H1 (cell line): ENCODE data around the gene ECEL1. TPM values are rescaled to one million over a fixed set of nuclear protein-coding genes. Genes with fewer than 3 reads are reported as not detected.

Experiments used
- CTCF ChIA-PET: fragments of 300-600 bp; sonication (Branson Sonifier 250); formaldehyde crosslinking; loops from one replicate; lab custom pipeline; 2021; ENCODE audit not compliant: partially characterized antibody; lab: Charles Lee
- POLR2A ChIA-PET: fragments of 300-600 bp; sonication (Branson Sonifier 250); formaldehyde crosslinking; loops from one replicate; lab custom pipeline; 2021; ENCODE audit warnings: inconsistent platforms; ENCODE audit not compliant: partially characterized antibody; lab: Charles Lee
- DNase-seq, 2 experiments: peaks; one replicate each; pipeline versions ENCODE4 v3.0.0 to v3.0.0-alpha.2; 2010 to 2022; ENCODE audit warnings: low spot score in 2 of 2, low read depth in 1 of 2, mixed read lengths in 1 of 2
- FAIRE-seq: peaks from 2 replicates; lab custom pipeline; 2011; peaks lifted over from hg19 to GRCh38; lab: Jason Lieb, UNC
- H2AFZ ChIP-seq: 2 replicates; pipeline ENCODE4 v1.8.1; 2012; ENCODE audit warnings: low read length, inconsistent platforms
- H2AK5ac ChIP-seq: 2 replicates; pipeline ENCODE4 v1.6.1; 2013; ENCODE audit warnings: low read depth, low read length
- H2BK120ac ChIP-seq: replicated peaks from 2 replicates; pipeline ENCODE3; 2013; ENCODE audit warnings: low read depth, low read length, inconsistent platforms
- H2BK12ac ChIP-seq: 2 replicates; pipeline ENCODE4 v1.6.1; 2013; ENCODE audit warnings: low read depth, low read length
- H2BK15ac ChIP-seq: 2 replicates; pipeline ENCODE4 v1.6.1; 2013; ENCODE audit warnings: low read length
- H2BK20ac ChIP-seq: 2 replicates; pipeline ENCODE4 v1.6.1; 2013; ENCODE audit warnings: low read length
- H2BK5ac ChIP-seq: 2 replicates; pipeline ENCODE4 v1.6.1; 2013; ENCODE audit warnings: low read depth, low read length
- H3K14ac ChIP-seq: 2 replicates; pipeline ENCODE4 v1.6.1; 2013; ENCODE audit warnings: inconsistent platforms; ENCODE audit not compliant: insufficient read length
- H3K18ac ChIP-seq: 2 replicates; pipeline ENCODE4 v1.6.1; 2013; ENCODE audit warnings: low read length; ENCODE audit errors: extremely low read depth
- H3K23ac ChIP-seq: 2 replicates; pipeline ENCODE4 v1.6.1; 2013; ENCODE audit warnings: inconsistent platforms; ENCODE audit not compliant: insufficient read length
- H3K23me2 ChIP-seq: 2 replicates; pipeline ENCODE4 v1.6.1; 2013; ENCODE audit warnings: low read depth, low read length
- H3K27ac ChIP-seq: 2 replicates; pipeline ENCODE4 v1.6.1; 2011; ENCODE audit warnings: low read depth, low read length, inconsistent platforms
- H3K27me3 ChIP-seq, 4 experiments: replicated peaks in 1 of 4; 1 replicate in 1 of 4; 2 replicates in 3 of 4; pipeline versions ENCODE4 v1.6.1 to v1.8.1; 2011 to 2013; ENCODE audit warnings: low read length in 3 of 4, mild to moderate bottlenecking in 3 of 4, inconsistent platforms in 2 of 4, mixed read lengths in 2 of 4, moderate library complexity in 1 of 4; ENCODE audit not compliant: control insufficient read depth in 3 of 4, insufficient read depth in 3 of 4; ENCODE audit errors: extremely low read depth in 1 of 4
- H3K36me3 ChIP-seq, 4 experiments: 2 replicates each; pipeline versions ENCODE4 v1.6.1 to v1.8.1; 2011 to 2013; ENCODE audit warnings: mild to moderate bottlenecking in 4 of 4, low read length in 3 of 4, moderate library complexity in 2 of 4, control low read depth in 1 of 4, inconsistent platforms in 1 of 4; ENCODE audit not compliant: insufficient read depth in 4 of 4, control insufficient read depth in 2 of 4
- H3K4ac ChIP-seq: replicated peaks from 2 replicates; pipeline ENCODE3; 2013; ENCODE audit warnings: low read length, low read depth, mixed read lengths, inconsistent platforms; ENCODE audit not compliant: insufficient read length
- H3K4me1 ChIP-seq, 4 experiments: replicated peaks in 1 of 4; 1 replicate in 1 of 4; 2 replicates in 3 of 4; pipeline versions ENCODE4 v1.6.1 to v1.8.1; 2011 to 2013; ENCODE audit warnings: low read length in 3 of 4, inconsistent platforms in 2 of 4, mixed read lengths in 1 of 4; ENCODE audit not compliant: insufficient read depth in 4 of 4, control insufficient read depth in 3 of 4
- H3K4me2 ChIP-seq, 2 experiments: 2 replicates each; pipeline versions ENCODE4 v1.6.1 to v1.8.1; 2011 to 2013; ENCODE audit warnings: low read depth in 2 of 2, low read length in 2 of 2, control low read depth in 1 of 2, inconsistent platforms in 1 of 2, mild to moderate bottlenecking in 1 of 2; ENCODE audit not compliant: insufficient read depth in 1 of 2
- H3K4me3 ChIP-seq, 4 experiments: fragments of 200-600, 300-600 bp in 1 of 4; sonication (generic), shearing (Covaris generic), sonication (Bioruptor Twin) in 1 of 4; 2 replicates each; pipeline versions ENCODE4 v1.5.1 to v1.8.1; 2011 to 2016; ENCODE audit warnings: low read length in 4 of 4, low read depth in 3 of 4, control low read depth in 2 of 4, inconsistent platforms in 2 of 4, mild to moderate bottlenecking in 2 of 4, mixed read lengths in 1 of 4, moderate library complexity in 1 of 4; ENCODE audit not compliant: insufficient read depth in 2 of 4; ENCODE audit errors: extremely low read depth in 1 of 4
- H3K56ac ChIP-seq: replicated peaks from 2 replicates; pipeline ENCODE3; 2013; ENCODE audit warnings: low read depth, mild to moderate bottlenecking, mixed read lengths, low read length, inconsistent platforms; ENCODE audit not compliant: insufficient read length
- H3K79me1 ChIP-seq: 2 replicates; pipeline ENCODE4 v1.6.1; 2013; ENCODE audit warnings: low read depth, low read length, control low read depth
- H3K79me2 ChIP-seq, 2 experiments: 2 replicates each; pipeline versions ENCODE4 v1.6.1 to v1.8.1; 2012 to 2013; ENCODE audit warnings: low read length in 2 of 2, mild to moderate bottlenecking in 2 of 2, inconsistent platforms in 1 of 2; ENCODE audit not compliant: insufficient read depth in 2 of 2, control insufficient read depth in 1 of 2
- H3K9ac ChIP-seq, 4 experiments: replicated peaks in 1 of 4; 1 replicate in 1 of 4; 2 replicates in 3 of 4; pipeline versions ENCODE4 v1.6.1 to v1.8.1; 2011 to 2013; ENCODE audit warnings: low read depth in 3 of 4, low read length in 3 of 4, control low read depth in 2 of 4, mild to moderate bottlenecking in 2 of 4, moderate library complexity in 2 of 4, inconsistent platforms in 1 of 4; ENCODE audit errors: extremely low read depth in 1 of 4
- H3K9me3 ChIP-seq, 2 experiments: 2 replicates each; pipeline versions ENCODE4 v1.6.1 to v1.8.1; 2012 to 2013; ENCODE audit warnings: mild to moderate bottlenecking in 2 of 2, moderate library complexity in 2 of 2, control low read depth in 1 of 2, inconsistent platforms in 1 of 2, low read depth in 1 of 2, low read length in 1 of 2, mixed read lengths in 1 of 2; ENCODE audit not compliant: insufficient read depth in 2 of 2
- H4K20me1 ChIP-seq, 2 experiments: replicated peaks in 1 of 2; 2 replicates each; pipeline versions ENCODE3 to v1.8.1; 2011 to 2013; ENCODE audit warnings: inconsistent platforms in 2 of 2, low read length in 2 of 2, mild to moderate bottlenecking in 1 of 2; ENCODE audit not compliant: insufficient read depth in 2 of 2, control insufficient read depth in 1 of 2
- H4K5ac ChIP-seq: 2 replicates; pipeline ENCODE4 v1.6.1; 2013; ENCODE audit warnings: low read length, low read depth, mixed read lengths, inconsistent platforms; ENCODE audit not compliant: insufficient read length
- H4K8ac ChIP-seq: 2 replicates; pipeline ENCODE4 v1.8.0; 2013; ENCODE audit warnings: mild to moderate bottlenecking, moderate library complexity, low read length, inconsistent platforms; ENCODE audit not compliant: insufficient read depth; ENCODE audit errors: extremely low read depth
- H4K91ac ChIP-seq: replicated peaks from 2 replicates; pipeline ENCODE3; 2013; ENCODE audit warnings: low read length, mixed read lengths, inconsistent platforms; ENCODE audit not compliant: insufficient read length
- CBX8 ChIP-seq: fragments of 300-800, 300-1000 bp; sonication (generic); IDR thresholded peaks from 2 replicates; pipeline ENCODE4 v1.7.1; 2016; ENCODE audit warnings: low read depth, low read length, borderline replicate concordance
- E2F6 ChIP-seq: IDR thresholded peaks from 2 replicates; pipeline ENCODE4 v1.6.1; 2012; ENCODE audit warnings: inconsistent platforms
- EZH2 ChIP-seq: fragments of 200-600 bp; sonication (generic); IDR thresholded peaks from 2 replicates; pipeline ENCODE4 v1.7.1; 2012; ENCODE audit warnings: low read depth, mild to moderate bottlenecking, moderate library complexity, low read length, inconsistent platforms; ENCODE audit not compliant: severe bottlenecking
- RXRA ChIP-seq: IDR thresholded peaks from 2 replicates; pipeline ENCODE4 v1.6.1; 2011; ENCODE audit warnings: low read depth, mild to moderate bottlenecking, low read length, moderate library complexity; ENCODE audit not compliant: insufficient read depth
- SAP30 ChIP-seq: fragments of 300-600 bp; sonication (generic); IDR thresholded peaks from 2 replicates; pipeline ENCODE4 v1.7.1; 2012; ENCODE audit warnings: low read length, moderate library complexity, mild to moderate bottlenecking, inconsistent platforms; ENCODE audit not compliant: insufficient read depth, insufficient replicate concordance
- whole genome bisulfite sequencing, 2 experiments: shearing (Covaris generic) in 1 of 2; methylation state at CpG; one replicate each; pipeline versions ENCODE4 v1.1.6 to v1.1.7; 2013 to 2015; ENCODE audit warnings: low lambda C conversion rate in 2 of 2, mixed read lengths in 2 of 2, inconsistent platforms in 1 of 2, low coverage in 1 of 2, missing lambda C conversion rate in 1 of 2; ENCODE audit not compliant: insufficient replicate concordance in 2 of 2, insufficient coverage in 1 of 2, insufficient read length in 1 of 2; ENCODE audit errors: extremely low coverage in 1 of 2, missing lambda C conversion rate in 1 of 2; 5-methylcytosine and 5-hydroxymethylcytosine counted together
- polyA plus RNA-seq, 7 experiments: library from polyadenylated mRNA; depleted of rRNA in 3 of 7; stranded (reverse) in 5 of 7; unstranded in 2 of 7; fragments of >200 nt in 5 of 7; fragments of 200-250 nt in 2 of 7; gene quantifications; 1 replicate in 5 of 7; 2 replicates in 1 of 7; 4 replicates in 1 of 7; pipeline versions ENCODE4 v1.2.1 to v1.2.3, GENCODE V29; 2011 to 2013; ENCODE audit warnings: missing spikeins in 2 of 7, mixed read lengths in 2 of 7
- total RNA-seq: library from RNA; stranded (reverse); fragmentation: NEBNext Ultra II Directional; extraction: Animal tissue kit (Norgen Biotek cat#: 25700); gene quantifications from 2 replicates; pipeline ENCODE4 v1.2.1, GENCODE V29; 2021

Gene ECEL1
- total and polyA plus RNA-seq, 2 of the 8 experiments (the other 6 are each of a cell fraction or from before 2014, with no cell fraction given) = 7.7 to 20.2 TPM

GRCh38 chr2:232527905-232528470 lies 40.4 kb upstream of the ECEL1 start:
- Histone ChIP-seq H3K79me2 (no peaks in the 10 kb centered on the region), H4K91ac (no peak overlapping the region), H3K14ac (no peak overlapping the region), H2AK5ac (0 out of 2 replicates have a peak overlapping the region, but pooled peaks have one; percentile 82), H3K23me2 (peaks cover 6% of the 10 kb centered on the region; the same call in 1 of the 2 replicates), H2BK5ac (no peak overlapping the region), H3K79me1 (no peaks in the 10 kb centered on the region), H3K18ac (no peak overlapping the region), H4K8ac (no peak overlapping the region), H3K23ac (no peak overlapping the region), H3K9ac (no peak overlapping the region), H3K4me1 (peaks cover 0 to 15% (median 10%) of the 10 kb centered on the region in 4 experiments; a peak in 6 of 7 replicates), H4K5ac (no peak overlapping the region), H3K36me3 (no peaks in the 10 kb centered on the region), H3K4me2 (no peak overlapping the region), H4K20me1 (peaks cover 3% of the 10 kb centered on the region in 2 experiments), H2BK15ac (no peak overlapping the region; the same call in 1 of the 2 replicates), H2AFZ (no peak overlapping the region), H3K27me3 (peaks cover 10 to 25% (median 16%) of the 10 kb centered on the region in 4 experiments), H3K56ac (no peak overlapping the region), H3K4ac (no peak overlapping the region), H2BK120ac (no peak overlapping the region), H3K27ac (no peak overlapping the region), H2BK20ac (peak overlapping the region; percentile 48; the same call in 1 of the 2 replicates), H2BK12ac (0 out of 2 replicates have a peak overlapping the region, but pooled peaks have one; percentile 27), H3K4me3 (no peak overlapping the region), H3K9me3 (no peaks in the 10 kb centered on the region)
- WGBS, 2 experiments = 88% methylated on average over 6 of the region's 6 CpGs; no CpG with 5 or more reads in 1 of the 2 experiments
- ChIA-PET CTCF (interaction anchor here (1.2 to 3.2 kb wide), 4 partner anchors 10 to 55 kb away, joined by 3 to 21 read pairs (median 4); no protein-coding TSS in a partner anchor), POLR2A (interaction anchor here (0.9 to 2.1 kb wide), 4 partner anchors 8 to 21 kb away, joined by 3 to 5 read pairs (median 4); partner anchors contain the start of genes CHRNG and PRSS56)
- FAIRE-seq (no peak), DNase-seq (no peak)
- TF ChIP-seq E2F6 (no peak), EZH2 (no peak), CBX8 (no peak), RXRA (no peak), SAP30 (no peak)
